Neural cell (in vitro differentiated cells): Measurements from ENCODE around the gene RALGAPB. TPM values are rescaled to one million over a fixed set of nuclear protein-coding genes. Genes with fewer than 3 reads are reported as not detected.

Source experiments
- H2AFZ ChIP-seq: fragments of 200-600, 300-800 bp; sonication (generic), shearing (Covaris generic); 2 replicates; pipeline ENCODE4 v1.6.0; 2014; ENCODE audit warnings: low read depth, mild to moderate bottlenecking, antibody characterized with exemption, low read length, moderate library complexity
- H3F3A ChIP-seq: fragments of 200-600 bp; shearing (Covaris generic); 2 replicates; pipeline ENCODE4 v1.6.1; 2016; ENCODE audit warnings: mild to moderate bottlenecking, moderate library complexity, mixed read lengths, antibody characterized with exemption, low read length; ENCODE audit not compliant: insufficient read depth, poor library complexity, severe bottlenecking
- H3K27ac ChIP-seq: fragments of 200-600, 300-800 bp; sonication (generic), shearing (Covaris generic); 2 replicates; pipeline ENCODE4 v1.5.1; 2014; ENCODE audit warnings: mild to moderate bottlenecking, low read length, moderate library complexity
- H3K27me3 ChIP-seq: fragments of 300-800, 200-600 bp; sonication (generic), shearing (Covaris generic); 2 replicates; pipeline ENCODE4 v1.6.0; 2014; ENCODE audit warnings: mild to moderate bottlenecking, low read depth, low read length, moderate library complexity; ENCODE audit not compliant: insufficient read depth
- H3K36me3 ChIP-seq: fragments of 300-800, 200-600 bp; sonication (generic), shearing (Covaris generic); 2 replicates; pipeline ENCODE4 v1.5.1; 2014; ENCODE audit warnings: mild to moderate bottlenecking, antibody characterized with exemption, low read length, moderate library complexity; ENCODE audit not compliant: insufficient read depth
- H3K4me2 ChIP-seq: fragments of 300-800, 200-600 bp; sonication (generic), shearing (Covaris generic); 2 replicates; pipeline ENCODE4 v1.6.0; 2014; ENCODE audit warnings: mild to moderate bottlenecking, low read length
- H3K4me3 ChIP-seq: fragments of 300-800, 200-600 bp; sonication (generic), shearing (Covaris generic); 2 replicates; pipeline ENCODE4 v1.5.1; 2014; ENCODE audit warnings: mild to moderate bottlenecking, low read length, moderate library complexity
- H3K79me2 ChIP-seq: fragments of 200-600 bp; shearing (Covaris generic); replicated peaks from 2 replicates; pipeline ENCODE4 v1.6.0; 2014; ENCODE audit warnings: mild to moderate bottlenecking, low read length, moderate library complexity; ENCODE audit not compliant: insufficient read depth
- H3K9ac ChIP-seq: fragments of 300-800, 200-600 bp; sonication (generic), shearing (Covaris generic); 2 replicates; pipeline ENCODE4 v1.6.1; 2016; ENCODE audit warnings: mild to moderate bottlenecking, low read length, mixed read lengths
- H3K9me2 ChIP-seq: fragments of 200-600 bp; shearing (Covaris generic); 2 replicates; pipeline ENCODE4 v1.6.1; 2016; ENCODE audit warnings: mild to moderate bottlenecking, low read length, mixed read lengths; ENCODE audit not compliant: insufficient read depth
- H3K9me3 ChIP-seq: fragments of 200-600, 300-800 bp; sonication (generic), shearing (Covaris generic); 2 replicates; pipeline ENCODE4 v1.6.1; 2016; ENCODE audit warnings: mild to moderate bottlenecking, mixed run types, low read length, moderate library complexity, mixed read lengths
- H4K20me1 ChIP-seq: fragments of 200-600 bp; shearing (Covaris generic); 2 replicates; pipeline ENCODE4 v1.6.1; 2016; ENCODE audit warnings: mild to moderate bottlenecking, mixed run types; ENCODE audit not compliant: insufficient read depth
- CTCF ChIP-seq: fragments of 450-650 bp; IDR thresholded peaks from 2 replicates; pipeline ENCODE4 v1.5.1; 2014; ENCODE audit warnings: antibody characterized with exemption, mild to moderate bottlenecking, moderate library complexity; ENCODE audit not compliant: poor library complexity, severe bottlenecking
- EP300 ChIP-seq: fragments of 450-650 bp; conservative IDR thresholded peaks from 2 replicates; pipeline ENCODE4 v1.6.1; 2014; ENCODE audit warnings: antibody characterized with exemption, mild to moderate bottlenecking, moderate library complexity; ENCODE audit not compliant: poor library complexity, severe bottlenecking
- EZH2 ChIP-seq: fragments of 200-600, 300-800 bp; shearing (Covaris generic), sonication (generic); IDR thresholded peaks from 2 replicates; pipeline ENCODE4 v1.6.1; 2014; ENCODE audit warnings: antibody characterized with exemption, low read length, borderline replicate concordance, mild to moderate bottlenecking; ENCODE audit not compliant: insufficient read depth, poor library complexity, severe bottlenecking
- MXI1 ChIP-seq: fragments of 450-650 bp; conservative IDR thresholded peaks from 2 replicates; pipeline ENCODE4 v1.6.1; 2014; ENCODE audit warnings: antibody characterized with exemption, mild to moderate bottlenecking; ENCODE audit not compliant: poor library complexity, severe bottlenecking
- POLR2AphosphoS5 ChIP-seq: IDR thresholded peaks from 2 replicates; pipeline ENCODE4 v1.6.1; 2012
- RAD21 ChIP-seq: fragments of 450-650 bp; conservative IDR thresholded peaks from 2 replicates; pipeline ENCODE4 v1.6.1; 2014; ENCODE audit warnings: antibody characterized with exemption, mild to moderate bottlenecking, moderate library complexity
- REST ChIP-seq: IDR thresholded peaks from 2 replicates; pipeline ENCODE4 v1.6.1; 2012; ENCODE audit warnings: borderline replicate concordance
- TAF1 ChIP-seq: IDR thresholded peaks from 2 replicates; pipeline ENCODE4 v1.6.1; 2012; ENCODE audit warnings: low read depth
- polyA plus RNA-seq: library from polyadenylated mRNA; depleted of rRNA; stranded (reverse); fragments of >200 nt; gene quantifications from 2 replicates; pipeline ENCODE4 v1.2.3, GENCODE V29; 2014

Gene RALGAPB
- polyA plus RNA-seq, 1 donor from 2014 or later: 30.0 TPM

DNA sequence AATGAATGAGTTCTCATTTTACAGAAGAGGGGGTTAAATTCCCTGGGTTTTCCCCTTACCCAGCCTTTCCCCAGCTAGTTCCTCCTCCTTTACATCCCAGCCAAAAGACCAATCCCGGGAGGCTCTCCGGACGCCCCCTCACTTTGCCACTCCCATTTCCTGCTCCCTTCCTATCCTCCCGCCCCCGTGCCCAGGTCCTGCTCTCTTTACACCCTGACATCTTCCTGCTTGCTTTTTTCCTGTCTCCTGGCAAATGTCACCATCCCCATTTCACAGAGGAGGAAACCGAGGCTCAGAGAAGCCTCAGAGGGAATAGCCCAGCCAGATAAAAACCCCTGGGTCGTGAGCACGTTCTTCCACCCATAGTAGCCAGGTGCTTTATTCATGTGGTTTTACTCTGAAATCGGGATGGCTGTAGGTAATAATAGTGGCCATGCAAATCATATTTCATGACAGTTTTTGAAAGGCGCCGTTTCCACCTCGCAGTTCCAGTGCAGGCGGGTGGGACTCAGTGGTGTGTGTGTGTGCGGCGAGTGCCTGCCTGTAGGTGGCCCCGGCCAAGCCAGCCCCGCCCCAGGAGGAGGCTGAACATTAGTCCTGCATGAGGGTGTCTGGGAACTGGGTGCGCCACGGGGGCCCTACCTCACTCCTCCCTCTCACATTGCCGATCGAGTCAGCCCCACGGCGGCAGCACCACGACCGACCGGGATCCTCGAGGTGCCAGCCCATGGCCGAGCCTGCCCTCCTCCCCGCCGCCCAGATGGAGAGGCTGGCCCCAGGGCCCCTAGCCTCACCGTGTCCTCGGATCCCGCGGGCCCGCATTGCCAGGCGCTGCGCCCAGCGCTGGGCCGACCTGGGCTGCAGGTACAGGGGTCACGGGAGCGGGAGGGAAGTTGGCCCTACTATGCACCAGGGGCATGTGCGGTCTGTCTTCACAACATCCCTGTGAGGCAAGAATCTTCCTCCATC, 128.9 kb downstream of the RALGAPB start, which contains the start of gene ARHGAP40:
Gene ARHGAP40 (plus strand): TSS at position 594 of the 969 bp plus-strand sequence.
- no peak within 1 kb of the TSS for H2AFZ ChIP-seq
- H3K4me2 ChIP-seq: no peak within 1 kb of the TSS
- no peaks in the 10 kb centered on the region for H4K20me1 ChIP-seq
- H3K9me2 ChIP-seq: no peaks in the 10 kb centered on the region
- H3K27me3 ChIP-seq: peaks cover 14% of the 10 kb centered on the region
- no peaks in the 10 kb centered on the region for H3K36me3 ChIP-seq
- H3K4me3 ChIP-seq: no peak within 1 kb of the TSS
- H3K27ac ChIP-seq: no peak within 1 kb of the TSS
- no peak for TF ChIP-seq POLR2AphosphoS5
- no peak for TF ChIP-seq MXI1
- TF ChIP-seq RAD21: no peak
- no peak for TF ChIP-seq EP300
- TF ChIP-seq REST: no peak
- no peak for TF ChIP-seq TAF1
- TF ChIP-seq CTCF: no peak
- TF ChIP-seq EZH2: no peak
- H3F3A ChIP-seq: no peaks in the 10 kb centered on the region
- H3K79me2 ChIP-seq: no peaks in the 10 kb centered on the region
- H3K9ac ChIP-seq: no peak within 1 kb of the TSS
- H3K9me3 ChIP-seq: no peaks in the 10 kb centered on the region

- TF ChIP-seq EP300 (no peak), REST (no peak), EZH2 (no peak), CTCF (no peak), RAD21 (no peak), MXI1 (no peak), POLR2AphosphoS5 (no peak)
- Histone ChIP-seq H3K9ac (no peak overlapping the region), H3K79me2 (no peaks in the 10 kb centered on the region), H3K36me3 (no peaks in the 10 kb centered on the region), H3K4me3 (no peak overlapping the region), H3K9me3 (no peaks in the 10 kb centered on the region), H4K20me1 (no peaks in the 10 kb centered on the region), H2AFZ (no peak overlapping the region), H3K27me3 (peaks cover 14% of the 10 kb centered on the region), H3K9me2 (no peaks in the 10 kb centered on the region), H3K4me2 (no peak overlapping the region), H3K27ac (no peak overlapping the region), H3F3A (no peaks in the 10 kb centered on the region)
These were observed 129.5 kb downstream of the RALGAPB start for GRCh38 chr20:38602185-38602581.
